Pons (tissue), 1 donor: Measurements from ENCODE around the gene GCLC.
"Not testable (repeated sequence)": the region's sequence is repeated elsewhere in the genome, so short reads cannot be mapped to it uniquely, and the experiment has no call there.

Source experiments
- DNase-seq: peaks from one replicate; pipeline ENCODE4 v3.0.0-alpha.2; 2016; ENCODE audit warnings: low spot score

Gene GCLC

GRCh38 chr6:53492860-53493634 is 51.9 kb downstream of the GCLC start:
- DNase-seq: peak; percentile 93

- DNase-seq: no peak
Observed at GRCh38 chr6:53487080-53487479, 57.8 kb downstream of the GCLC start.

GRCh38 chr6:53486679-53487078 is 58.2 kb downstream of the GCLC start:
- DNase-seq: no peak

- peak; percentile 93 for DNase-seq
Observed at GRCh38 chr6:53484476-53485280, 60.2 kb downstream of the GCLC start.

GRCh38 chr6:53483423-53484353 is 61.2 kb downstream of the GCLC start:
- peak; percentile 76 for DNase-seq

- no peak for DNase-seq
Observed at GRCh38 chr6:53481323-53481722, 63.6 kb downstream of the GCLC start.

- DNase-seq: not testable (repeated sequence)
Observed at GRCh38 chr6:53480774-53481173, 64.1 kb downstream of the GCLC start.

GRCh38 chr6:53479871-53480270 is 65.0 kb downstream of the GCLC start:
- DNase-seq: no peak

- no peak for DNase-seq
Observed at GRCh38 chr6:53476964-53477363, 67.9 kb downstream of the GCLC start.

GRCh38 chr6:53474010-53474409 is 70.9 kb downstream of the GCLC start:
- DNase-seq: no peak

- DNase-seq: no peak
Observed at GRCh38 chr6:53469163-53469562, 75.7 kb downstream of the GCLC start.

GRCh38 chr6:53466257-53466656 is 78.6 kb downstream of the GCLC start:
- no peak for DNase-seq

- DNase-seq: no peak
Observed at GRCh38 chr6:53465732-53466131, 79.2 kb downstream of the GCLC start.

- no peak for DNase-seq
Observed at GRCh38 chr6:53464927-53465460, 79.9 kb downstream of the GCLC start.

- no peak for DNase-seq
Observed at GRCh38 chr6:53464483-53464882, 80.4 kb downstream of the GCLC start.

- DNase-seq: no peak
Observed at GRCh38 chr6:53461696-53462095, 83.2 kb downstream of the GCLC start.

- DNase-seq: no peak
Observed at GRCh38 chr6:53461041-53461656, 83.8 kb downstream of the GCLC start.

- DNase-seq: no peak
Observed at GRCh38 chr6:53458105-53458866, 86.6 kb downstream of the GCLC start.

GRCh38 chr6:53456809-53457208 is 88.1 kb downstream of the GCLC start:
- no peak for DNase-seq

- DNase-seq: no peak
Observed at GRCh38 chr6:53455678-53456077, 89.2 kb downstream of the GCLC start.

GRCh38 chr6:53451165-53451564 is 93.7 kb downstream of the GCLC start:
- DNase-seq: no peak
